PC-3 (cell line): ENCODE measurements around the gene RAB4B.

Experiments
- EZH2 ChIP-seq: fragments of 300-600 bp; sonication (generic); IDR thresholded peaks from one replicate; pipeline ENCODE4 v1.6.1; 2017; ENCODE audit warnings: antibody characterized with exemption, mild to moderate bottlenecking, low read length; ENCODE audit not compliant: unreplicated experiment
- TF ChIP-seq, protein P1 (sequence below): fragments of 300-600 bp; sonication (generic); conservative IDR thresholded peaks from 2 replicates; pipeline ENCODE4 v1.5.1; 2017; ENCODE audit warnings: antibody characterized with exemption, low read depth, mild to moderate bottlenecking, low read length

DNA sequence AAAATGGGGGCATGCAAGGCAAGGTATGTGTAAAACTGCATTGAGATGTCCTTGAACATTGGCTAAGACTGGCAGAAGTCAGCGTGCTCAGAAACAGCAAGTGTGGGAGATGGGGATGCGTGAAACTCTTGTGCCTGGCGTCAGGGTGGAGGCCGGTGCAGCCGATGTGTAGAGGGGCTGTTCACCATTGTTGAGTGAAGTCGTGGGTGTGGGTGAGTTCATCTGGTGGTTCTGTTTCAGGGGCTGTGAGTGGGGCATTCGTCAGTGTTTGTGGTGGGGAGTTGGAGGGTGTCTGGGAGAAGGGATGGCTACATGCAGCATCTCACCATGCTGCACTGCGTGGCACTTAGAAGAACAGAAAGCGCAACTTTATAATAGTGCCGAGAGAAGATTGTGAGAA lies 14.1 kb upstream of the RAB4B start:
- TF ChIP-seq, protein P1, sequence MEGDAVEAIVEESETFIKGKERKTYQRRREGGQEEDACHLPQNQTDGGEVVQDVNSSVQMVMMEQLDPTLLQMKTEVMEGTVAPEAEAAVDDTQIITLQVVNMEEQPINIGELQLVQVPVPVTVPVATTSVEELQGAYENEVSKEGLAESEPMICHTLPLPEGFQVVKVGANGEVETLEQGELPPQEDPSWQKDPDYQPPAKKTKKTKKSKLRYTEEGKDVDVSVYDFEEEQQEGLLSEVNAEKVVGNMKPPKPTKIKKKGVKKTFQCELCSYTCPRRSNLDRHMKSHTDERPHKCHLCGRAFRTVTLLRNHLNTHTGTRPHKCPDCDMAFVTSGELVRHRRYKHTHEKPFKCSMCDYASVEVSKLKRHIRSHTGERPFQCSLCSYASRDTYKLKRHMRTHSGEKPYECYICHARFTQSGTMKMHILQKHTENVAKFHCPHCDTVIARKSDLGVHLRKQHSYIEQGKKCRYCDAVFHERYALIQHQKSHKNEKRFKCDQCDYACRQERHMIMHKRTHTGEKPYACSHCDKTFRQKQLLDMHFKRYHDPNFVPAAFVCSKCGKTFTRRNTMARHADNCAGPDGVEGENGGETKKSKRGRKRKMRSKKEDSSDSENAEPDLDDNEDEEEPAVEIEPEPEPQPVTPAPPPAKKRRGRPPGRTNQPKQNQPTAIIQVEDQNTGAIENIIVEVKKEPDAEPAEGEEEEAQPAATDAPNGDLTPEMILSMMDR: no peak
- TF ChIP-seq EZH2: no peak
